GM19099 (cell line): ENCODE results near the gene ATP23.

Source experiments
- POLR2A ChIP-seq: IDR thresholded peaks from 3 replicates; pipeline ENCODE4 v1.6.1; 2011; ENCODE audit warnings: low read depth; ENCODE audit not compliant: insufficient read length; ENCODE audit errors: extremely low read depth

ATP23 gene, protein sequence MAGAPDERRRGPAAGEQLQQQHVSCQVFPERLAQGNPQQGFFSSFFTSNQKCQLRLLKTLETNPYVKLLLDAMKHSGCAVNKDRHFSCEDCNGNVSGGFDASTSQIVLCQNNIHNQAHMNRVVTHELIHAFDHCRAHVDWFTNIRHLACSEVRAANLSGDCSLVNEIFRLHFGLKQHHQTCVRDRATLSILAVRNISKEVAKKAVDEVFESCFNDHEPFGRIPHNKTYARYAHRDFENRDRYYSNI

DNA sequence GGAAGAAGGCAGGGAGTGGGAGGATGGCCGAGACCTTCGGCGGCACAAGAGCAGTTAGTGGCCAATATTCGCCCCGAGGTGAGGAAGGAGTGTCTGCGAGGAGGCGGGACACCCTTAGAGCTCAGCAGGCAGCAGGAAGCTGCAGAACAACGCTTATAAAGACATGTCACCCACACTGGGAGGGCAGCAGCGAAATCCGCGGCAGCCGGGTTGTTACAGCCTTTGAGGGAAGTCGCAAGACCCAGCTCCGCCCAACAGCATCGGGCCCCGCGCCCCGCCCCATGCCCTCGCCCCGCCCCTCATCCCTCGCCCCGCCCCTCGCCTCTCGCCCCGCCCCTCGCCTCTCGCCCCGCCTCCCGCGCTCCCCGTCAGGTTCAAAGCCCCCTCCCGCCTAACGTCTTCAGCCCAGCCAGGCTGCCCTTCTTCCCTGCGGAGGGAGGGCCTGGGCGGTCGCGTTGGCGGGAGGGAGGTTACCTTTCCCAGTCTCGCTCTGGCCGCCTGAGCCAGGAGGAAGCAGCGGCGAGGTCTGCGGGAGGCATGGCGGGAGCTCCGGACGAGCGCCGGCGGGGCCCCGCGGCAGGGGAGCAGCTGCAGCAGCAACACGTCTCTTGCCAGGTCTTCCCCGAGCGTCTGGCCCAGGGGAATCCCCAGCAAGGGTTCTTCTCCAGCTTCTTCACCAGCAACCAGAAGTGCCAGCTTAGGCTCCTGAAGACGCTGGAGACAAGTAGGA lies at the start of gene ATP23:
Gene ATP23 (plus strand): TSS at position 403 of the 730 bp plus-strand sequence. CDS start 135 bp downstream, at position 538.
- peak; percentile 97 for TF ChIP-seq POLR2A

DNA sequence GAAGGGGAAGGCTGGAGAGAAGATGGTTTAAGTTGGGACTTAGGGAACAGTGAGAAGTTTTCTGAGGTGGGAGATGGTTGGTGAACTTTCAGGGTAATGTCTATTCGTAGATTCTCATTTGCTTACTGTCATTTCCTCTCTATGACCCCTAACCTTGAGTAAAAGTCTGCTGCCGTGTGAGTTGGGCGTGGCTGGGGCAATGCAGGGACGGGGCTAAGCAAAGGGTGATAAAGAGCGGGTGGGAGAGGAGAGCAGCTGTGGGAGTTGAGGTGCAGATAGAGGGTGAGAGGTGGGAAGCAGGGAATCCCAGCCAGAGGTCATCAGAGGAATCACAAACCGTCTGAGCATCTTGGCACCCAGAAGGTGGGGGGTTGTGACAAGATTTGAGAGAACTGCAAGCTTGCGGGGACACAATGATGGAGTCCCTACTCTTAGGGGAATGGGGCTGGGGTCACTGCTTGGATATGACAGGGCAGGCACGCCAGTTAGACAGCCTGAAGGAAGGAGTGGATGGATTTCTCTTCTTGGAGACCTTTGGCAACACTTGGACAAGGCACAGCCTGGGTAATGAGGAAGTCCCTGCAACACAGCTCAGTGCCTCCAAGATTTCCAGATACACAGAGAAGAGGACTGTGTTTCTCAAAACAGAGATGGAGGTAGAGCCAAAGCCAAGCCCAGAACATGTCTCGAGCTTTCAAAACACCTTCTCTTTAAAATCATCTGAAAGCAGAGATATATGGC lies 49.0 kb upstream of the ATP23 start:
- TF ChIP-seq POLR2A = no peak

DNA sequence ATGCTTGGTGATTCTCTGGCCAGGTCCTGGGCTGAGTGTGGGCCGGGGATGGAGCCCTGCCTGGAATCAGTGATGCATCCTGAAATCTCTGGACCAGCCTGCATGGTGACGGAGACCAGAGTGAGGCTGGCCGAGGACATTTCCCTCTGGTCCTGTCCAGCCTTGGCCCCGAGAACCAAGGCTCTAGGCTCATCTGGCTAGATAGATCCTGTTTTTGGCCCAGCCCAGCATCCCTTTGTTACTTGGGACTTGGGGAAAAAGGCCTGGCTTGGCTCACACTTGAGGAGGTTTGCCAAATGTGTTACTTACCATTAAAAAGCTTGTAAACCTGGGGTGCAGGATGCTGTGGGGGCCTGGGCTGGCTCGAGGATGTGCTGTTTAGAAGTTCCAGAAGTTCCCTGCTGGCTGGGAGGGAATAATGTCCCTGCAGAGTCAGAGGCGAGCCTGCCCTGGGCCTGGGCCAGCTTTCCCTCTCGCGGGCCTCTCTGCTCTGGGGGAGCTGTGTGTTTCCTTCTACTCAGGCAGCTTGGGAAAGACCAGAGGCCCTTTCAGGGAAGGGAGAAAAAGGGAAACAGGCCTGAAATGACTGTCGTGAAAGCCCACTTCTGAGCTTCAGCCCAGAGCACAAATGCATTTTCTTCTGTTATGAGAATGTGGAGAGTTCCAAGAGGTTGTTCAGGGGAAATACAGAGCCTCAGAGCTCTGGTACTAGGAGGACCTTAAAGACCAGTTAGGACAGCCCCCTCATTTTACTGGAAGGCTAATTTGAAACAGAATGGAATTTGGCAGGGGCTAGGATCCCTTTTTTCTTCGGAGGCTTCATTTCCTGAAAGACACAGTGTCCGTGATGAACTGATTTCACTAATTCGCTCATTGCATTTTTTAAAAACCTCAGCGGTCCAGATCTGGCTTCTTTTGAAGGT lies 47.7 kb upstream of the ATP23 start:
- no peak for TF ChIP-seq POLR2A

DNA sequence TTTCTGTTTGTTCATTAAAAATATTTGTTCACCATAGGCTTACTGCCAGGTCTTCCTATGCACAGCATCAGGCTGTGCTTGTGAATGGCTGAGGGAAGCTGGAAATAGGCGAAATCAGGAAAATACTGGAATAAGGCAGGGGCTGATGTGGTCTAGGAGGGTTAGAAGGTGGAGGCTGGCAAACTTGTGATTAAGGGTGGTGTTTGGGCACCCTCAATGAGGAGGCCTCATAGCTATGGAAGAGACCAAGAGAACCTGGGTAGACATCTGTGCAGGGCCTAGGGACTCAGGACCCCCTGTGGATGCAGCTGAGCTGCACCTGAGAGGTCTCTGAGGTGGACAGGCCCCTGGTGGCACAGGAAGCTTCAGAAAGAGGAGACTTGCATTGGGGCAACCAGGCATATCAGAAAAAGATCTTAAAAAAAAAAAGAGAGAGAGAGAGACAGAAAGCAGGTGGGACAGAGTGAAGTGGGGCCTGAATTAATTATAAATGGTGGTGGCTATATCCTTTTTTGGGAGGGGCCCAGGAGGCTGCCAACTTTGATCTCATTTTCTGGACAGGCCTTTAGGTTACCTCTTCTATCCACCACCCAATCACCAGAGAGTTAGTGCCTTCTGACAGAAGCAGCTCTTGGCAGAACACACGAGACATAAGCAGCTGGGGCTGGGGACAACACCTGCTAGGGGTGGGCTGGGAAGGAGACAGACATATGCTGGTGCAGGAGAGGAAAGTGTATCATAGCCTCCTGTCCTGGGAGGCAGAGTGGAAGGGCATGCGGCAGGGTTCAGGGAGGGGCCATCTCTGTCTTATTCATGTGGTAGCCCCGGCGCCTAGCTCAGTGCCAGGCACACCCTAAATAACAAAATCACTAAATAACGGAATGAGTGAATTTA lies 46.7 kb upstream of the ATP23 start:
- no peak for TF ChIP-seq POLR2A

- TF ChIP-seq POLR2A = no peak
These were observed 45.8 kb upstream of the ATP23 start for GRCh38 chr12:57895389-57896114.

DNA sequence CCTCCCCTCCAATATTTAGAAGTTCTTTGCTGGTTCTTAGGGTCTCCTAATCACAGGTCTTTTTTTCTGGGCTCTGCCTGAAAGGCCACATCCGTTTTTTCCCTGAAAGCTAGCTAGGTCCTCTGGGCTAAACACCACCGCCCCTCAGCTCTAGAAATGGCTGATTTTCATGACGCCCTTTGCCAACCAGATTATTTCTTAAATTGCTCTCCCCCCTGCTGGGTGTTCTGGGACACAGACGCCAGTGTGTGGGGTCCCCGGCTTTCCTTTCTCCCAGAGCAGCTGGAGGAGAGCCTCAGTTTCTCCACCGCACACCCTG lies 45.3 kb upstream of the ATP23 start:
- no peak for TF ChIP-seq POLR2A

- no peak for TF ChIP-seq POLR2A
These were observed 44.7 kb upstream of the ATP23 start for GRCh38 chr12:57896434-57897201.

- no peak for TF ChIP-seq POLR2A
These were observed 43.9 kb upstream of the ATP23 start for GRCh38 chr12:57897286-57897974.

DNA sequence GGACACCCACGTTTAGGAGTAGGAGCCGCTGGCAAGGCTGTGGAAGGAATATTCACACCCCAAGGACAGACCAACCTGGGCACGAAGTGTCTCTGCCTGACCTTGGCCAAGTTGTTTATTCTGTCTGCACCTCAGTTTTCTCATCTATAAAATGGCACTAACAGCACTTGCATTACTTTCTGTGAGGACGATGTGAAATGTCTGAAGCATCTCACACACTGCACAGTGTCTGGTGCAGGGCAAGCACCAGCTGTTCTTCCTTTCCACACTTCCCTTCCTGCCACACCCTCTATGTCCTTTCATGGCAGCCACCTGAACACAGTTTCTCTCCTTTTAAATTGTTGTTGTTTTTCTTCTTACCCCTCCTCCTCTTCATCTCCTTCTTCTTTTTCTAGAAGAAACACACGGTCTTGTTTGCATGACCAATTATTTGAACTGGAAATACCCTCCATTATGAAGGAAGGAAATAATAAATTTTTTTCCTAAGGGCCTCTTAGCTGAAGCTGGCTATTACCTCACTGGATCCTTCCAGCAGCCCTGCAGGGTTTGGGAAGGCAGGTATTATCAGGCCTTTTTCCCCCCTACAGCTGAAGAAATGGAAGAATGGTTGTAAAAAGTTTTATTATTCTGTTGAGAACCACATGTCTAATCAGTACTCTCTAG lies 42.9 kb upstream of the ATP23 start:
- TF ChIP-seq POLR2A = peak; percentile 23

DNA sequence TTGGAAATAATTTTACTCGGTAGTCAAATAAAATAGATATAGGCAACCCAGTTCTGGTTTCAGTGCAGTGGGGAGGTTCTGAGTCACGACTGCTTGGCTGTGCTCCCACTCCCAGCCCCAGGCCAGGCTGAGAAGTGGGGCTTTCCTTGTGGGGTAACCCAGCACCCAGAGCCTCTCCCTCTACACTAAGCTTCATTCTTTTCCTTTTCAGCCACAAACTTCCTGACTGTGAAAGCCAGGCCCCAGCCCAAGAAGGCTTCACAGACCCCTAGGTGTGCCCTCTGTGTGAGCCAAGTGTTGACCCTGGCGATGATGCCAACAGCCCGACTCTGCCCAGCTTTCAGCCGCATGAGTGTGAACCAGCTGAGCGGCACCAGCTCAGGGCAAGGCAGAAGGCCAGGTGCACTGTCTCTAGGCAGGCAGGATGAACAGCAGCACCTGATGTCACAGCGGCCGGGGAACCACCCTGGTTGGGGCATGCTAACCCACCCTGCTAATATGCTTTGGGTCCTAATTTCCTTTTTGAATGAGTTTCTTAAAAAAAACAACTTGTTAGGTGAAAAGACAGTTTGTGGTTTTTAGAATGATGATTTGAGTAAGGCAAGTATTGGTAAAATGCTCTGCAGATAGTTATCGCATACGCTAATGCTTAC lies 42.2 kb upstream of the ATP23 start:
- peak; percentile 27 for TF ChIP-seq POLR2A

- TF ChIP-seq POLR2A = no peak
These were observed 38.8 kb upstream of the ATP23 start for GRCh38 chr12:57902478-57902969.
